HPDE6-E6E7 (cell line): Measurements from ENCODE around the gene OVCH1.
"Not testable (repeated sequence)": the region's sequence is repeated elsewhere in the genome, so short reads cannot be mapped to it uniquely, and the experiment has no call there.

Experiments used
- DNase-seq: peaks from one replicate; pipeline ENCODE4 v3.0.0; 2011; ENCODE audit warnings: missing footprints; ENCODE audit errors: extremely low spot score

OVCH1 gene

DNA sequence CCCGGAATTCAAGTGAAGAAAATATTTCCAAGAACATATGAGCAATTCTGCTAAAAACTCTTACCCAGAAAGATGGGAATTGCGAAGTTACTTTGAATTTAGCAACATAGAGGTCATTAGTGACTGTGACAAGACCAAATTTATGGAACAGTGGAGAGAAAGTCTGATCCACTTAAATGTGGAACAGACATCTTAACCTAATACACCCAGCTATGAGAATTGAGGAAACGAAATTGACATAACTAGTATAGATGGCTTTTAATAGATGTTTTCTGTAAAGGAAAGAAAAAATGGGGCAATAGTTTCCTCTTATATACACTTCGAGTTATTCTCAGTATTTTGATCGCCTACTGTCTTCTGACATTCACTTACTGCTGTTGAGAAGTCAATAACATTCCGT, 4.6 kb downstream of the OVCH1 start:
- DNase-seq = no peak

DNA sequence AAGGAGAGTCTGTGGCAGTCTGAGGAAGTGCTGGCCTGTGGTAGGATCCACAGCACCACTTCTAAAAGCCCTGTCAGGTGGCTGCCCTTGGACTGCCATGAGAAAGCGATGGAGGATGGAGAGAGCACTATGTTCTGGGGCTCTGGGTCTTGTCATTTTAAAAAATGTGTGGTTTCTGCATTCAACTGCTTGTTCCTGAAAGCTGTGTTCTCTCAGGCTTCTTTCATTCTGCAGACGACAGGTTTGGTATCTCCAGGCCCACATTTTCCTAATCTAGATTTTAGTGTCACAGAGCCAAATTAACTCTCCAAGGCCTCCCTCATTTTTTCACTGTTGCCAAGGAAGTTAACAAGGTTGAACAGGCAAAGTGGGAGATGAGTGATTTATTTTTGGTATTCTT, 10.5 kb downstream of the OVCH1 start:
- DNase-seq = no peak

DNA sequence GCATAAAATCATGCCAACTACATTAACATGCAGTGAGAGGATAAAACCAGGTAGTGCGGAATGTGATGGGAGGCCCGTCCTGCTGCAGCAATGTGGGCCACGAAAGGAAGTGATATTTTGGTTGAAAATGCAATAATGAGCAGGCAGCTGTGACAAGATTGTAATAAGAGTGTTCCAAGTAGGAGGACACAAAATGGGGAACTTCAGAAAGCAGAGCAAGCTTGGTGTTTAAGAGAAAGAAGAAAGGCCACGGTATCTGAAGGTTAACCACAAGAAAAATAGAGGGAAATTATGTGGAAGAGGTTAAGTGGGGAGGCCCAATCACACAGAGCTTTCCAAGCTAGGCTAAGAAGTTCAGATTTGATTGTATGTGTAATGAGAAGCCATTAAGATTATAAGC, 34.3 kb downstream of the OVCH1 start:
- DNase-seq = no peak

DNA sequence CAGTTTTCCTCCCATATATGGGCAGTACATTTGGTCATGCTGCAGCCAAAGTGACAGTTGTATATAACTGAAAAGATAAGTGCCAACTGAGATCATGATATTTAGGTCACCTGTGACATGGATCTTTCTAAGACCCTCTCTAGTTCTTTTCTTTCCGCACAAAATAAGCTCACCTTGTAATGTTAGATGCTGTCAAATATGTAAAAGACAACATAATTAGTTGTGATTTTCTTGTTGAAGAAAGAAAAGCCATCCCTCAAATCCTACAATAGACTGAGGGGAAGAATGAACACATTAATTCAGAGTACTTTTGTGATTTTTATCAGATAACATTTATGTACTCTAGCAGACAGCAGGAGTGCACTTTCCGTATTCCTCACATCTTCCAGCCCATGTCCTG, 37.4 kb downstream of the OVCH1 start:
- DNase-seq = no peak

DNA sequence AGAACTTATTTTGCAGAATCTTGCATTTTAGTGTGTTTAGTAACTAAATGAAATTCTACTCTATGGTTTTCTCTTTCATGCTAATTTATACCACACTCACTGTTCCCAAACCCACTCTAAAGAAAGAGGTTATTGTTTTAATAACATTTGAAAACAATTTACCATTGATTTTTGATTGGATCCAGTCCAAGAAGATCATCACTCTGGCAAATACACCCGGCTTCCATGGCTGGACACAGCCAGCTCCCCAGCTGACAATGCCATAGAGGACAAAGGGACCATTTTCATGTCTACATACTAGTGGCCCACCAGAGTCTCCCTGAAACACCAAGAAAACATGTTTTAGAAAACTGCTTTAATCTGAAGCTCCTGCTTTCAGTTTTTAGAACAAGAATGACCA, 42.4 kb downstream of the OVCH1 start:
- no peak for DNase-seq

DNA sequence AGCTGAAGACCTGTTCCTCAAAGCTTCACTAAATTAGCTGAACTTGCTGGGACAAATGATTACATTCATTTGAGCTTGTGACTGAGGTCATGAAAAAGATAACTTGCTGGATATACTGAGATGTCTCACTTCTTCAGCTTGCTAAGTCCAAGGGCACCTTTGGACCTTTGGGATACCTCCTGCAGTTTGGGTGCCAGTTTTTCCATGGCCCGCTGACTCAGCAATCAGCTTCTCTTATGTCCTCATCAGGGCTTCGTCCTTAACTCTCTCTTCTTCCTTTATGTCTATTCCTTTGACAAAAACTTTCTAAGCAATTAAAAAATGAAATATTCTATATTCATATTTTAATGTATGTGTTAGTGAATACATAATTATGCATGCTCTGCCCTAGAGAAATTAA, 45.6 kb downstream of the OVCH1 start:
- no peak for DNase-seq

DNA sequence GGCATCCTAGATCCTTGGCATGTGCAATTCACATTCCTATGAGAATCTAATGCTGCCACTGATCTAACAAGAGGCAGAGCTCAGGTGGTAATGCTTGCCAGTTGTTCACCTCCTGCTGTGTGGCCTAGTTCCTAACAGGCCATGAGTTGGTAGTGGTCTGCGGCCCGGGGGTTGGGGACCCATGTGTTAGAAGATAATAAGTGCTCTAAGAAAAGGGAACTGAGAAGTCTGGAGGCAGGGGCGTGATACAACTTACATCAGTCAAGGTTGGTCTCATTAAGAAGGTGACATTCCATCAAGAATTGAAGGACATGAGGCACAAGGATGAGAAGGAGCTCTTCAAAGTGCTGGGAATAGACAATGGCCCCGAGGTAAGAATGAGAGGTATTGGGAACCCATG, 49.3 kb downstream of the OVCH1 start:
- DNase-seq = no peak

DNA sequence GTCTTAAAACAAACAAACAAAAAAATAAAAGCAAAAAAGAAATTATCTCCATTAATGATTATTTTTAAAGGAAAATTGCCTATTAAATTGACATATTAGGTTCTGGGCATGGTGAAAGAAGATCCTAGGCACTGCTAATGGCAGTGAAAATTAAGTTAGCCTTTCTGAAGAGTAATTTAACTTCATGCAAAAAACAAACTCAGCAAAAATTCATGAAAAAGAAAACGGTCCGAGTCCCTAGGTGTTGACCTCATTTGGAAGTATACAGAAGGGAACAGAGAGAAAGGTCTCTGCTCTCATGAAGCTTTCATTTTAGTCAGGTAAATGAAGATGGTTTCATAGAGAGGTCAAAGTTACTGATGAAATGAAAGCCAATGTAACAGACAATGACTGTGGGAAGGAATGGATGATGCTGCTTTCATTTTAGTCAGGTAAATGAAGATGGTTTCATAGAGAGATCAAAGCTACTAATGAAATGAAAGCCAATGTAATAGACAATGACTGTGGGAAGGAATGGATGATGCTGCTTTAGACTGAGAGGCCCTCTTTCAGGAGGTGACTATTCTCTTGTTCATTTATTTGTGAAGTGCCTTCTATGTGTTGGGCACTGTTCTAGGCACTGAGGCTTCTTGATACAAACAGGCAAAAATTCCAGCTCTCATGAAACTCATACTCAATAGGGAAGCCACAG, 50.1 kb downstream of the OVCH1 start:
- no peak for DNase-seq

DNA sequence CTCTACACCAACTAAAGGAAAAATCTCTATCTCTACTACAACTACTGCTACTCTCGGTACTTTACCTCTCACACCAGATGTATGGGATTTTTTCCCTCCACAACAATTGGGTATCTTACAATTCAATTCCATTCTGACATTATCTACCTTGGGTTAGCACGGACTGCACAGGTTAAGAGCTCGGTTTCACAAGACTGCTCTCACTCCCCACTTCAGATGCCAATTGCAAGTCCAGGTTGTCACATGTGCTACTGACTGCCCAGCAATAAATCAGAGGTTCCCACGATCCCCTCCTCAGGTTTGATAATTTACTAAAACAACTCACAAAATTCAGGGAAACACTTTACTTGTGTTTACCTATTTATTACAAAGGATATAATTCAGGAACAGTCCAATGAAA, 58.0 kb downstream of the OVCH1 start:
- DNase-seq = no peak

DNA sequence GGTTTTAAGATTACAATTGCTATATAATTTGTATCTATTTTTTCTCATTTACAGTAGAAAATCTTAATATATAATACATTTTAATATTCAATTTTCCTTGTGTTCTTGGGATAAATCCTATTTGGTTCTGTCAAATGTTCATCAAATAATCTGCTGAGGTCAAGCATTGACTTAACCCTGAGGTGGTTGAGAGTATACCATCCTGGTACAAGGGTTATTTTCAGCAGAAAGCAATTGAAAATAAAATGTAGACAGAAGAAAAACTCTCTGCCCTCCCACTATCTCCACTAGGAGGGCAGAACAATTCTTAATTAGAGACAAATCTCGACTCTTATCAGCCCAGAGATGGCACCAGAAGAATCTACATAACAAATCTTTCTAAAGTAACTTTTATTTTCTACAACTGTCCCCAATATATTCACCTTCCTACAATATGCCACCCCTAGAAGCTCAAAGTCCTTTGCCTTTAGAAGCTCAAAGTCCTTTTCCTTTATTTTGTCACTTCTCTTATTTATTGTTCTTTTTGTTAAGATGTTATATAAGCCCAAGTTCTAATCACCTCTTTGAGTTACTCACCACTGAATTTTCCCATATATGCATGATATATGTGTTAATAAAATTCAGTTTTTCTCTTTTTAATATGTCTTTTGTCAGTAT, 58.6 kb downstream of the OVCH1 start:
- DNase-seq = no peak

DNA sequence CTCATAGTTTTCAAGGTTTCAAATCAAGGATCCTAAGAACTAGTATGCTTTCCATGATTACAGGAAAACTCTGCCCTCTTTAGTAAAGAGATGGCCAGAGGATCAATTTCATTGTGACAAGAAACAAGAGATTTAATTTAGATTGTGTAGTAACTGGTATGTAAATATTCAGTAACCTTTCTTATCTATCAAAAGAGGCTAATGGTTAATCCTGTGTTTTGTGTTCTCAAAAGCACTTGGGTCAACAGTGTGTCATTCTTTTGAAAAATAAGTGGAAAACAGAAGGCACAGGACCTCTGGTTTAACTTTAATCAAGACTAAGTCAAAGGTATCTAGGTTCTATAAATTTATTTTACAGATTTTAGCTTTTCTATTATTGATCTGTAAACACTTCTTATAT, 59.9 kb downstream of the OVCH1 start:
- DNase-seq = no peak

DNA sequence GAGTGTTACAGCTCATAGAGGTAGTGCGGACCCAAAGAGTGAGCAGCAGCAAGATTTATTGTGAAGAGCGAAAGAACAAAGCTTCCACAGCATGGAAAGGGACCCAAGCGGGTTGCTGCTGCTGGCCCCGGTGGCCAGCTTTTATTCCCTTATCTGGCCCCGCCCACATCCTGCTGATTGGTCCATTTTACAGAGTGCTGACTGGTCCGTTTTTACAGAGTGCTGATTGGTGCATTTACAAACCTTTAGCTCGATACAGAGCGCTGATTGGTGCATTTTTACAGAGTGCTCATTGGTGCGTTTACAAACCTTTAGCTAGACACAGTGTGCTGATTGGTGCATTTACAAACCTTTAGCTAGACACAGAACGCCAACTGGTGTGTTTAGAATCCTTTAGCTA, 60.7 kb downstream of the OVCH1 start:
- not testable (repeated sequence) for DNase-seq

DNA sequence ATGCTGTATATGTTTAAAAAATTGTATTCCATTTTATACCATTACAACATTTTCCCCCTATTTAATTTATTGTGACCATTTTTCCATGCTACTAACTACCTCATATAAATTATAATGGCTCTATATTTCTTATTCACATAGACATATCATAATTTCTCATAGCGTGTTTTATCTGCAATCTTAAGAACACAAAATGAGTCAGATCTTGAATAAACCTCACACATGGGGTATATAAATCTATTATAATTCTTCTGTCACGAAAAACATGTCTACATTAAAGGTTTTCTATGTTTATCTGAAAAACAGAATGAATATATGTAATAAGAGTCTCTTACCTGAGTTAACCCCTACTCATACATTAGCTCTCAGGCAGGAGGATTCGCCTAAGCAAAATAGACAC, 66.0 kb downstream of the OVCH1 start:
- no peak for DNase-seq

DNA sequence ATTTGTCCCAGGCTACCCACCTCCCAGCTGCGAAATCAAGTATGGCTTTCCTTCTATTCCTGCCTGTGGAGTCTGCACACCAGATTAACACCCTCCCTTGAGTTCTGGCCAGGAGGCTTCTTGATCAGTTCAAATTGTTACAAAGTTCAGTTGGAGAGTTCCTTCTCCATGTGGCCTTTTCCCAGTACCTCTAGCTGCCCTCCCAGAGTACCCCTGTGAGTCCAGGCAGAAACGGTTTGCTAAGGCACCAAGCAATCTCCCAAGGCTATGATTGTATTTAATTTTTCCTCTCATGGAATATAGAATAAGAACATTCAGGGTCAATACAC, 66.8 kb downstream of the OVCH1 start:
- DNase-seq = no peak

DNA sequence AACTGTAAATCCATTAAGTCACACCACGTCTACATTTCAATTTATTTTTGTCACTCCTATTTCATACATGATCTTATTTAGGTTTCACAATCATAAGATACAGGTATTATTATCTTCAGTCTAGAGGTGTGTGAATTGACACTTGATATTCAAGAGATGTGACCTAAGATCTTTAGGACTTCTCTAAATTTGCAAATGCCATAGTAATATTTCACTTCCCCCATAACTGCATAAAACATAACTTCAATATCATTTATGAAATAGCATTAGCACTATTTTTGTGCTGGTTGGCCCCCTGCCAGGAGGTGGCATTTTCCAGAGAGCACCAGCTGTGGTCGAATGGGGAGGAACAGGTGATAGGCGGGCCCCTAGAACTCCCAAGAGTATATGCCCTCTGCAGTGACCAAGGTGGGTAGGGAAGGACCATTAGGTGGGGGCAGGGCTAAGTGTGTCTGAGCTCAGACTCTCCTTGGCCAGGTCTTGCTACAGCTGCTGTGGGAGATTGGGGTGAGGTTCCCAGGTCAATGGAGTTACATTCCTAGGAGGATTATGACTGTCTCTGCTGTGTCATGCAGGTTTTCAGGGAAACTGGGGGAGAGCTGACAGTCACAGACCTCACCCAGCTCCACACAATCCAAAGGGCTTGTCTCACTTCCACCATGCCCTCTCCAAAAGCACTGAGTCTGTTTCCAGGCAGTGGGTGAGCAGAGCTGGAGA, 67.3 kb downstream of the OVCH1 start:
- no peak for DNase-seq

DNA sequence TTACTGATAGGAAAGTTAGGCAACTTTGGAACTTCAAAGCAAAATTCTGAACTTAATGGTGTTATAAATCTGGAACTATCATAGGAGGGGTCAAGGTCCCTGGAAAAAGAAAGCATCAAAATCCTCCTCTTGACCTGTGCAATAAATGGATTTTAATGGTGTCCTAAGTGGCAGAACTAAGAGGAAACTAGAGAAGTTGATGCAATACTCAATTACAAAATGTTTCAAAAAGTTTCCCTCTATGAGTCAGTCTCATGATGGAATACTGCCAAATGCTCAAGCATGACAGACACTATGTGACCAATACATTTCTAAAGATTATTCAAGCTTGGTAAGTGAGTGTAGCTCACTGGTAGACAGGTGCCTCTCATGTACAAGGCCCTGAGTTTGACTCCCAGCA, 68.9 kb downstream of the OVCH1 start:
- DNase-seq = peak; percentile 64

DNA sequence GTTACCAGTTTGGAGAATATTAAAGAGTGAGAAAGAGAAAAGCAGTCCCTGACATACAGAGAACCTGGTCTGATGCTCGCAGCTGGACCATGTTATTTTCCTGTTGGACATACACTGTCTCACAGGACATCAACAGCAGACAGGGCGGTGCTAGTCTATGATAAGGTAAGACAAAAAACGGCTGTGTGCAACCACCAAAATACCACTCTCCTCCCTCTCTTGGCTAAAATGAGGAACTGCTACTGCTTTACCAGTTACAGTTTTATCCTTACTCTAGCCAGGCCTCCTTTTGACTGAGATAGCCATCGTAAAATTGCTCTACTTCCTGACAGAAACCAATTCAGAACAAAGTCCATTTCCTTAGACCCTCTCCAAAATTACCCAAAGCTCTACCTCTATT, 69.5 kb downstream of the OVCH1 start:
- DNase-seq = no peak

DNA sequence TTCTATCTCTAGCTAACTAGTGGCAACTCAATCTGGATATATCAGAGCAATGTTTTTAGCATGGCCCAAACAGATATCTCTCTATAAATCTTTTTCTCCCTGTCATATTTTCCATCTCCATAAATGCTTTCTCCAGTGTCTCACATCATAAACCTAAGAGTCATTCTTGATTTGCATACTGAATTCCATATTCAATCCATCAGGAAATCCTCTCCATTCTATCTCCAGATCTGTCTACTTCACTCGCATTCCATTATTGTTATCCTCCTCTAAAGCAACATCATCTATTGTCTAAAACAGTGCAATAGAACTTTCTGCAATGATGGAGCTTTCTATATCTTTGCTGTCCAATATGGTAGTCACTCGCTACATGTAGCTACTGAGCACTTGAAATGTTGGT, 71.0 kb downstream of the OVCH1 start:
- DNase-seq = no peak

DNA sequence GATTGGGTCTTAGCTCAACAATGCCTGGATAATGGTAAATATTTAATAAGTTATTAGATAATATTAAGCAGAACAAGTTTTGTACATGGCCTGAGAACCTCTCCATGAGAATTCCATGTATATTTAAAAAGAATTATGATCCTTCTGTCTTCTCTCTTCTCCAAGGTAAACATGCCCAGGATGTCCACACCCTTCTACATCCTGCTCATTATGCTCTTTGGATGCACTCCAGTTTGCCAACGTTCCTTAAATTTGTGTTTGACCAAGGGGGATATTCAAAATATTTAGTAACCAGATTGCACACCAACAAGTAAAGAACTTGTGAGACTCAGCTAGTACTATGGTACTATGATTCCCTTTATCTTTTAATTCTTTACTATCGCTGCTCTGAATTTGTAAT, 71.8 kb downstream of the OVCH1 start:
- DNase-seq = no peak

DNA sequence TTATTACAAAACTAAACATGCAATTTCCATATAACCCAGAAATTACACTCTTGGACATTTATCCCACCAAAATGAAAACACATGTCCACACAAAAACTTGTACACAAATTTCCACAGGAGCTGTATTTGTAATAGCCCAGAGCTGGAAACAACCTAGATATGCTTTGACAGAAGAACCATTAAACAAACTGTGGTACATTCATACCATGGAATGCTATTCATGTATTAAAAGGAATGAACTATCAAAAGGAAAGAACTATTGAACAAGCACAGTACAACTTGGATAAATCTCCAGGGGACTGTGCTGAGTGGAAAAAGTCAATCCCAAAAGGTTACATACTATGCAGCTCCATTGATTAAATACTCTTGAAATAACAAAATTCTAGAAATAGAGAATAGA, 80.7 kb downstream of the OVCH1 start:
- DNase-seq = no peak

DNA sequence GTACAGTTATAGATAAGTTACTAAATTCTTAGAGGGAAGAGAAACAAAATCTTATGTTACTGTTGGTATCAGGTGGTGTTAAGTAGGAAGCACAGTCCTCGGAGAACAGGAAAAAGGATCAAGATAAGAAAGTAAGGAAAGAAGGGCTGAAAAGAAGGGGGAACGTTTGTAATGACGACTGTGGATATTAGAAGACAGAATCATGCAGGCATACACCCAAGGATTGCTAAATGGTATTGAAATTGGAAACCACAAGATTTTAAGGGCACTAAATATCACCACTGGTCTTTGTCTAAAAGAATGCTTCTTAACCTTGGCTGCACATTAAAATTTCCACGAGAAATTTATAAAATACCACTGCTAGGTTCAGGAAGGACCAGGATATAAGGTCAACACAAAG, 82.4 kb downstream of the OVCH1 start:
- DNase-seq = no peak

DNA sequence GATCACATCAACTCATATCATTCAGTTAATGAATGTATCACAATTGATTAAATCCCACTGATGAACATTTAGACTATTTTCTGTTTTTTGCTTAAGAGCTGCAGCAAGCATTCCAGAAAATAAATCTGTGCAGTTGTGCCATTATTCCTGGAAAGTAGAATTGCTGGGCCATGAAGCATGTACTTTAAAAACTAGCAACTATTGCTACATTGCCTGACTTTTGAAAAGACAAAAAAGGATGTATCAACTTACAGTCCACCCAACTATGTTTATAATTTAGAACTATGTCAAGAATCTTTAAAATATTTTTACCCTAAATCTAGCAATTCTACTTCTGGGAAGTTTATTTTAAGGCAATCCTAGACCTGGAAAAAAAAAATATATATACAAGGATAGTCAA, 83.1 kb downstream of the OVCH1 start:
- DNase-seq = no peak

DNA sequence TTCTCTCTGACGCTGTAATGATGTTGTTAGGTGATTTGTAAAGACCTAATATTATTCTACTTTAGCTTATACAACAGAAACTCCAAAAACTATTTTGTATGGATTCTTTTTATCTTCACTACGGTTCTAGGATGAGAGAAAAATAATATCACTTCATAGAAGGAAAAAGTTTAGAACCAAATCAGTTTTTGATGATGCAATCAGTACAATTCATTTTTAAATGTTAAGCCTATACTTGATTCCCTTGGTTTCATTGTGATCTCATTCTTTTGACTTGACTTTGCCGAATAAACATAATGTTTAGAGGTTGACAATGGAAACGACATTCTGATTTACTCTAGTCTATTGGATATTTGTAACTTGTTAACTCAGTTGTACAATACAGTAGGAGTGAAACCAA, 91.9 kb downstream of the OVCH1 start:
- no peak for DNase-seq
